Stimulated activated CD8-positive, alpha-beta memory T cell treated with anti-CD3 and anti-CD28 coated beads, Interleukin-4, amount 100 ng/mL, for 48 hours (primary cell): ENCODE data around the gene NEURL2.
A peak's percentile ranks its signal among the peaks of the same experiment; 100 is the strongest.

Experiments used
- DNase-seq: peaks from one replicate; pipeline ENCODE4 v3.0.0-alpha.2; 2020

The NEURL2 gene

GRCh38 chr20:45867136-45867818 is 23.7 kb downstream of the NEURL2 start:
- no peak for DNase-seq

DNA sequence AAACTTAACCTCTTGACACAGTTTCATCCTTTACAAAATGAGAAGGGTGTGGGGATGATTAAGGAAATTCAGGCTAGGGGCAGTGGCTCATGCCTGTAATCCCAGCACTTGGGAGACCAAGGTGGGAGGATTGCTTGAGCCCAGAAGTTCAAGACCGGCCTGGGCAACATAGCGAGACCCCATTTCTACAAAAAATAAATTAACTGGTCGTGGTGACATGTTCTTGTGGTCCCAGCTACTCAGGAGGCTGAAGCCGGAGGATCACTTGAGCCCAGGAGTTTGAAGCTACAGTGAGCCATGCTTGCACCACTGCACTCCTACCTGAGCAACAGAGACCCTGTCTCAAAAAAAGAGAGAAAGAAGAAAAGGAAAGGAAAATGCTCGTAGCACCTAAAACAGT is 24.6 kb downstream of the NEURL2 start:
- no peak for DNase-seq

DNA sequence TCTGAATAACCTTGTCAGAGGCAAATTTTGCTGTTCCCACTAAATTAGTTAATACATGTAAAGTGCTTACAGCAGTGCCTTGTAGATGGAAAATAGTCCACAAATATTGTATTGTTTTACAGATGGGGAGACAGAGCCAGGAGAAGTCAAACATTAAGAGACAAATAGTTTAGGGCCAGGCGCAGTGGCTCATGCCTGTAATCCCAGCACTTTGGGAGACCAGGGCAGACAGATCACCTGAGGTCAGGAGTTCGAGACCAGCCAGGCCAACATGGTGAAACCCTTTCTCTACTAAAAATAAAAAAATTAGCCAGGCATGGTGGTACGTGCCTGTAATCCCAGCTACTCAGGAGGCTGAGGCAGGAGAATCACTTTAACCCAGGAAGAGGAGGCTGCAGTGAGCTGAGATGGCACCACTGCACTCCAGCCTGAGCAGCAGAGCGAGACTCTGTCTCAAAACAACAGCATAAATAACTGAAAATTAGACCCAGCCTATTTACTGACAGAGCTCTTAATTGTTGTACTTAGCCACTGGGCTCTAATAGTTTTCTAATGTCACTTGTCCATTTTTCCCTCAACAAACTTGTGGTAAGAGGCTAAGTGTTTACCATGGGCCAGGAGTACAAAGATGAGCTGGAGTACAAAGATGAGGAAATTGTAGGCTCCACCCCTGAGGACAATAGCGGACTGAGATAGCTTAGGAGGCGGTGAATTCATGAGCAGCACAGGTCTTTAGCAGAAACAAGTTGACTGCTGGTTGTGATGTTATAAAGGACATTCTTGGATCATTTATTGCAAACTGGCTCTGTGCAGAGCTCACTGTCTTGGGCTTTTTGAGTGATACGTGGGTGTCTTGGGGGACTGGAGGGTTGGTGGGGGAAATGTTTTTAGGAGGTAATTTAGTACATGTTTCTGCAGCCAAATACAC is 27.2 kb downstream of the NEURL2 start:
- DNase-seq = no peak

DNA sequence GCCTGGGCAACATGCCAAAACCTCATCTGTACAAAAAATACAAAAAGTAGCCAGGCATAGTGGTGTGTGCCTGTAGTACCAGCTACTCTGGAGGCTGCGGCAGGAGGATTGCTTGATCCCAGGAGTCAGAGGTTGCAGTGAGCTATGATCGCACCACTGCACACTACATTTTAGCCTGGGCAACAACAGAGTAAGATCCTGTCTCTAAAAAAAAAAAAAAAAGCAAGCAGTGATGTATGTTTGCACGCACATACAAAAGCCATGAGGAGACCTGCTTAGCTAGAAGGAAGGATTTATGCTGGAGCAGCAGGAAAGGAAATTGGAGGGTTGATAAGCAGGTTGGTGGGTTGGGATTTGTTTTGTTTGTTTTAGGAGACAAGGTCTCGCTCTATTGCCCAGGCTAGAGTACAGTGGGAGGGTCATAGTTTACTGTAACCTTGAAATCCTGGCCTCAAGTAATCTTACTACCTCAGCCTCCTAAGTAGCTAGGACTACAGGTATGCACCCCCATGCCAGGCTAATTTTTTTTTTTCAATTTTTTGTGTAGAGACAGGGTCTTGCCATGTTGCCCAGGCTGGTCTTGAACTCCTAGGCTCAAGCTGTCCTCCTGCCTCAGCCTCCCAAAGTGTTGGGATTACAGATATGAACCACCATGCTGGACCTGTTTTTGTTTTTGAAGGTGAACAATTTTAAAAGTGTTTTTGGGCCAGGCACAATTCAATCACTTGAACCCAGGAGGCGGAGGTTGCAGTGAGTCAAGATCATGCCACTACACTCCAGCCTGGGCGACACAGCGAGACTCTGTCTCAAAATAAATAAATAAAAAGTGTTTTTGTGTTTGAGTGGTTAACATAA is 29.6 kb downstream of the NEURL2 start:
- no peak for DNase-seq

GRCh38 chr20:45860560-45861220 is 30.3 kb downstream of the NEURL2 start:
- no peak for DNase-seq

DNA sequence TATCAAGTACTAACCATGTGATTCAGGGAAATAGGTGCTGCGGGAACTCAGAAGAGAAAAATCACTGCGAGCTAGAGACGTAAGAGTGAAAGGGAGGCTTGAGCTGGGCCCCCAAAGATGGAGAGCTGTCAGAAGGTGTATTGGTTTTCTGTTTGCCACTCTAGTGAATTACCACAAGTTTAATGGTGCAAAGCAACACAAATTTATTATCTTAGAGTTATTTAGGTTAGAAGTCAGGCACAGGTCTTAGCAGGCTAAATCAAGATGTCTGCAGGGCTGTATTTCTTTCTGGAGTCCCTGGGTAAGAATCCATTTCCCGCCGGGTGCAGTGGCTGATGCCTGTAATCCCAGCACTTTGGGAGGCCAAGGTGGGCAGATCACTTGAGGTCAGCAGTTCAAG is 31.1 kb downstream of the NEURL2 start:
- no peak for DNase-seq

DNA sequence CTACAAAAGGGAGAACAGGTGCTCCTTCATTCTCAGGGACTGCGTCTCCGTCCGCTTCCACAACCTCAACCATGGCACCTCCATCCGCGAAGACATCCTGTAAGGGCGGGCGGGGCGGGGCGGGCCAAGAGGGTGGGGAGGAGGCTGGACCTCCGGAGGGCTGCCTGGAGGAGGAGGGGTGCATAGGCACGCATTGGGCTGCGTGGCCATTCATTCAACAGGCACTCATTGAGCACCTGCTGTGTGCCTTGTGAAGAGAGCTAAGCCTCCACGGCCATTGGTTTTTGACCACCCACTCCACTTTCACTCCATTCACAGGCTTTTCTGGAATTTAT is 33.2 kb downstream of the NEURL2 start:
- DNase-seq = no peak

DNA sequence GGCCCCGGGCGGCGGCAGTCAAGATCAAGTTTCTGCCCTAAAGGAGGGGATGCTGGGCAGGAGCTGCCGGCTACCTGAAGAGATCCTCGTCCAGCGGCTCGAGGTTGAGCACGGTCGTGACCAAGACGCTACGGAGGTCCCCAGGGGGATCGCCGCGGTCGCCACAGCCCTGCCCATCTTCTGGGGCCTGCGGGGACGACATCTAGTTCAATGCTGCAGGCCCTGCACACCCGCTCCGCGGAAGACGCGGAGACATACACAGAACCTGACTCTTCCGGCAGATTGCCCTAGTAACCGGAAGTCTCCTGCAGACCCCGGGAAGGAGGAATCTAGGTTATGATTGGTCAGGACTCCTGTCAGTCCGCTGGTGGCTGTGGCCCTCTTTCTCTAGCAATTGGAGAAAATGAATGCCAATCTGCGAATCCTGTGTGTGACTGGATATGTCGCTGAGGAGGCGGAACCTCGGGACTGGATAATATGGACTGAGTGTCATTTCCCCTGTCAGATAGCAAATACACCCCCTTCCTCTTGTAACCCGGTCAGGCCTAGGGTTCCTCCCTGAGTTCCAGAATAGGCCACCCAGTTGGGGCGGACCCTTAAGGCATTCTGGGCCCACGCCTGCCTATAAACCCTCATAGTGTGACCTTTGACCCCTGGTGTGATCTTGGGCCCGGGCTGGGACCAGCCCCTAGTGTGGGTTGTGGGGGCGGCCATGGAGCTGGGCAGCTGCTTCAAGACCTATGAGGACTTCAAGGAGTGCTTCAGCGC is 33.7 kb downstream of the NEURL2 start, which contains the start of the genes ACOT8 and ZSWIM3:
TSS of gene ACOT8 (minus strand) at position 279 of the 768 bp plus-strand sequence. CDS start at position 202, 77 bp downstream.
TSS of gene ZSWIM3 (plus strand) at position 501 of the 768 bp plus-strand sequence. CDS start at position 713, 212 bp downstream.
- peak; percentile 91 for DNase-seq

GRCh38 chr20:45853484-45853883 is 37.5 kb downstream of the NEURL2 start:
- DNase-seq = no peak

- no peak for DNase-seq
Measured at GRCh38 chr20:45852326-45852725, 38.7 kb downstream of the NEURL2 start.

- no peak for DNase-seq
Measured at GRCh38 chr20:45851501-45851900, 39.5 kb downstream of the NEURL2 start.

- no peak for DNase-seq
Measured at GRCh38 chr20:45850926-45851325, 40.1 kb downstream of the NEURL2 start.

GRCh38 chr20:45850238-45850637 is 40.8 kb downstream of the NEURL2 start:
- DNase-seq = no peak

DNA sequence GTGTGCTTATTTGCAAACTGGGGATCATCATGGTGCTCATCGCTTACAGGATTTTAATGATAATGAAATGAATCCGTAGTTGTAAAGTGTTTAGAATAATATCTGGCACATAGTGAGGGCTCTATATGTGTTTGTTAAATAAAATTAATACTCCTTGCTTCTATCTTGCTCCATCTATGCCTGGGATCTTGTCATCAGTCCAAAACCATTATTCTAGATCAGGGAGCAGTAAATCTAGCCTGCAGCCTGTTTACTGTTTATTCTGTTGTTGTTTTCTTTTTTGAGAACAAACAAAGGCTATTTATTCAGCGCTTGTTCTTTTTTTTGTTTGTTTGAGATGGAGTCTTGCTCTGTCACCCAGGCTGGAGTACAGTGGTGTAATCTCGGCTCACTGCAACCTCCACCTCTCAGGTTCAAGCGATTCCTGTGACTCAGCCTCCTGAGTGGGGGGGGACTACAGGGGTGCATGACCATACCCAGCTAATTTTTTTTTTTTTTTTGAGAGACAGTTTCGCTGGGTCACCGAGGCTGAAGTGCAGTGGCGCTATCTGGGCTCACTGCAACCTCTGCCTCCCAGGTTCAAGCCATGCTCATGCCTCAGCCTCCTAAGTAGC is 41.9 kb downstream of the NEURL2 start:
- DNase-seq = no peak

DNA sequence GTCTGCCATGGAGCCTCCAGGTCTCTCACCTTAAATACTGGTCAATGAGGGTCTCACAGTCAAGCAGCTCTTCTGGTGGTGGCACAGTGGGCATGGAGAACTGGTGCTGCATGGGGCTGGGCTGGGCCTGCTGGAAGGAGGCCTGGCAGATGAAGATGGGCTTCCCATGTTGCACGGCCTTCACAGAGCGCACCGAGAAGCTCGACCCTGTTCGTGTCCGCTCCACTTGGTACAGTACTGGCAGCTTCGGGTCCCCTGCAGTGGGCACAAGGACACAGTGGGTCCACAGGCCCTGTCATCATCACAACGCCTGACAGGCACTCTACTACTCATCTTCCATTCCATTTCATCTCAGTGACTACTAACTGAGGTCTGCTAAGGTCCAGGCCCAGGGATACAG is 42.6 kb downstream of the NEURL2 start:
- no peak for DNase-seq

DNA sequence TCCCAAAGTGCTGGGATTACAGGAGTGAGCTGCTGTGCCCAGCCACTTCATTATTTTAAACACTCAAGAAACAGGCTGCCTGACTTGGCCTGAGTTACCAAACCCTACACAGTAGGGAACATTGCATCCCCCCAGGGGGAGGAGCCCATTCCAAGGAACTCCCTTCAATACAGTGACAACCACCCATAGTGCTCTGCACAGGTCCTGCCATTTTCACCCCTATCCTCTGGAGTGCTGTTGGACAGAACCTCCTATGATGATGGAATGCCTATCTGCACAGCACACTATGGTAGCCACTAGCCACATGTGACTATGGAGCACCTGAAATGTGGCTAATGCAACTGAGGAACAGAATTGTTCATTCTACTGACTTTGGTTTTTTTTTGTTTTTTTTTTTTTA is 45.6 kb downstream of the NEURL2 start:
- no peak for DNase-seq

DNA sequence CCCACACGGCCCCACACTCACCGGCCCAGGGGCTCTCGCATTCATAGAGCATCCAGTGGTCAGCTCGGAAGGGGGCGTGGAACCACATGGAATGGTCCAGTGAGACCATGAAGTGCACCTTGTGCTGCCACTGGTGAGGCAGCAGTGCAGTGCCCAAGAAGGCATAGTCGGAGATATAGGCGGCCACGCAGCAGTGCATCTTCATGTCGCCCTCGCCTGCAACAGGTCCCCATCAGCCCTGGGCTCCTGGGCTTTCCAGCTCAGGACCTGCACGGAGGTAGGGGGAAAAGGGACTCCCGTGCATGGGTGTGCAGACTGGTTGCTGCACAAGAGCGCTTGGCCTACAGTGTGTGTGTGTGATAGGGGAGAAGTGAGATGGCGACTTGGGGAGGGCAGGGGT is 47.5 kb downstream of the NEURL2 start:
- no peak for DNase-seq

GRCh38 chr20:45842169-45842812 is 48.7 kb downstream of the NEURL2 start:
- DNase-seq = no peak

DNA sequence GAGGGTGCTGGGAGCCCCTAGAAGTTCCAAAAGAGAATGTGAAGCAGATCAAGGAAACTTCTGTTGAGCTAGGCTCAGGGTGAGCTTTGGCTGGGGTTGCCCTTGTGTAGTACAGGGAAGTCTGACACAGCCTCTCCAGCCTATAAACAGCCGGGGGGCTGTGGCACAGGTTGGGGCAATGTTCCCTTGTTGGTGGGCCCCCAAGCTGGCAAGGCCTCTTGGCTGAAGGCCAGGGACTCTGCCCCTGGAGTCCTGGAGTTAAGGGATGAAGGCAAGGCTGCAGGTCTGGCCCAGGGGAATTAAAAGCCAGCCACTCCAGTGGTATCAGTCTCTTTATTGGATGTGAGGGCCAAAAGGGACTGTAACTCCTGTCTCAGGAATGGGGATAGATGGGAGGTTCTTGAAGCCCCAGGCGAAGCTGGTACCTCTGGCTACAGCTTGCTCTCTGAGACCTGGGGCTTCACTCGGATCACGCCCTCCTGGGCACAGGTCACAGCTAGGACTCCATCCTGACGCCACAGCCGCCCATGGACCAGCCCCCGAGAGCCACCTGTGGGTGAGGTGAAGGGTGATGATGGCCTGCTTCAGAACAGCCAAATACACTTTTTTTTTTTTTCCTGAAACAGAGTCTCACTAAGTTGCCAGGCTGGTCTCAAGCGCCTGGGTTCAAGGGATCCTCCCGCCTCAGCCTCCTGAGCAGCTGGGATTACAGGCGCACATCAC is 49.4 kb downstream of the NEURL2 start:
- DNase-seq = no peak

DNA sequence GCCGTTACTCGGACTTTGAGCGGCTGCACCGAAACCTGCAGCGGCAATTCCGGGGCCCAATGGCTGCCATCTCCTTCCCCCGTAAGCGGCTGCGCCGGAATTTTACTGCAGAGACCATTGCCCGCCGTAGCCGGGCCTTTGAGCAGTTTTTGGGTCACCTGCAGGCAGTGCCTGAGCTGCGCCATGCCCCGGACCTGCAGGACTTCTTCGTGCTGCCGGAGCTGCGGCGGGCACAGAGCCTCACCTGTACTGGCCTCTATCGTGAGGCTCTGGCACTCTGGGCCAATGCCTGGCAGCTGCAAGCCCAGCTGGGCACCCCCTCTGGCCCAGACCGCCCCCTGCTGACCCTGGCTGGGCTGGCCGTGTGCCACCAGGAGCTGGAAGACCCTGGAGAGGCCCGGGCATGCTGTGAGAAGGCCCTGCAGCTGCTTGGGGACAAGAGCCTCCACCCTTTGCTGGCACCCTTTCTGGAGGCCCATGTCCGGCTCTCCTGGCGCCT is 50.3 kb downstream of the NEURL2 start:
- no peak for DNase-seq
